SHP77 treated with DMSO at 0.1 percent for 48 hours (cell line): ENCODE data around the gene PIP5K1A.
"Not testable (repeated sequence)": the region's sequence is repeated elsewhere in the genome, so short reads cannot be mapped to it uniquely, and the experiment has no call there.

Experiments used
- DNase-seq: peaks from one replicate; lab custom pipeline; 2025; lab: John Stamatoyannopoulos, UW

Gene PIP5K1A

GRCh38 chr1:151198254-151199127 lies at the start of gene PIP5K1A:
Gene PIP5K1A (plus strand): TSS chr1:151198552. CDS start chr1:151198997, 445 bp downstream.
- peak; percentile 99 for DNase-seq

- no peak for DNase-seq
Measured at GRCh38 chr1:151156515-151156819, 41.9 kb upstream of the PIP5K1A start, which contains the start of gene TNFAIP8L2. Gene TNFAIP8L2 (plus strand): TSS chr1:151156649. CDS start chr1:151158698, 2,049 bp downstream.

DNA sequence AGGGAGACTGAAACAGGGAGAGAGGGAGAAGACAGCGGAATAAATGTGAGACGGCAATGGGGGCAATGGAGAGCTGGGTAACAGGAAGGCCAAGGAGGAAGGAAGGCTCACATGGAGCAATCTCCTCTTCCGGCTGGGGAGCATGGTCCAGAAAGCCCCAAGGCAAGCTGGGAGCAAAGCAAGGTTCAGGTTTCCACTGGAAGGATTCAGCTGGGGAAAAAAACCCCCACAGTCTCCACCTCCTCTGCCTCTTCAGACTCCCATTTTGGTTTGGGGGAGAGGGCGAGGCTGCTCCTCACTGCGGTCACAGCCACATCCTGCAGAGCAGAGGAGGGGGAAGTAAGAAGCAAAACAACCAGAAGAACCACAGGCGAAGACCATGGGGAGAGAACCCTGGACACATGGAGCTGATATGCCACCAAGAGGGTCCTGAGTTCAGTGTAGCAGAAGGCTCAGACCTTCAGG lies 41.3 kb upstream of the PIP5K1A start:
- no peak for DNase-seq

DNA sequence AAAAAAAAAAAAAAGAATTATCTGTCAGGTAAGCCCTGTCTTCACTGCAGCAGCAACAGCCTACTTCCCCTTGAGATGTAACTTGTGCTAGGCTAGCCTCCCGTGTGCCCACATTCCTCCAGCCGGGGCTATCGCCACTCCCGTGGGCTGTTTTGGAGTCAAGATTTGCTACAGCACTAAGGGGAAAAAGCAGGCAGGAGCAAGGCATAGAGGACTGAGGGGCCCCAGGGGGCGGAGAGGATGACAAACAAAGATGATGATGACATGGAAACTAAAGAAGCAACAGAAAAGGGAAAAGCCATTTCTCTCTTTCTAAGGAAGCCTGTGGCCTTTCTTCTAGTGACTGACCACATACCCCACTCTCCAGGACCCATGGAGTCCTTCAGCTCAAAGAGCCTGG lies 40.0 kb upstream of the PIP5K1A start:
- no peak for DNase-seq

DNA sequence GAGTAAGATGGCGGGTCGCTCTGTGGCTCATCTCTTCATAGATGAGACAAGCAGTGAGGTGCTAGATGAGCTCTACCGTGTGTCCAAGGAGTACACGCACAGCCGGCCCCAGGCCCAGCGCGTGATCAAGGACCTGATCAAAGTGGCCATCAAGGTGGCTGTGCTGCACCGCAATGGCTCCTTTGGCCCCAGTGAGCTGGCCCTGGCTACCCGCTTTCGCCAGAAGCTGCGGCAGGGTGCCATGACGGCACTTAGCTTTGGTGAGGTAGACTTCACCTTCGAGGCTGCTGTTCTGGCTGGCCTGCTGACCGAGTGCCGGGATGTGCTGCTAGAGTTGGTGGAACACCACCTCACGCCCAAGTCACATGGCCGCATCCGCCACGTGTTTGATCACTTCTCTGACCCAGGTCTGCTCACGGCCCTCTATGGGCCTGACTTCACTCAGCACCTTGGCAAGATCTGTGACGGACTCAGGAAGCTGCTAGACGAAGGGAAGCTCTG lies 39.6 kb upstream of the PIP5K1A start:
- no peak for DNase-seq

DNA sequence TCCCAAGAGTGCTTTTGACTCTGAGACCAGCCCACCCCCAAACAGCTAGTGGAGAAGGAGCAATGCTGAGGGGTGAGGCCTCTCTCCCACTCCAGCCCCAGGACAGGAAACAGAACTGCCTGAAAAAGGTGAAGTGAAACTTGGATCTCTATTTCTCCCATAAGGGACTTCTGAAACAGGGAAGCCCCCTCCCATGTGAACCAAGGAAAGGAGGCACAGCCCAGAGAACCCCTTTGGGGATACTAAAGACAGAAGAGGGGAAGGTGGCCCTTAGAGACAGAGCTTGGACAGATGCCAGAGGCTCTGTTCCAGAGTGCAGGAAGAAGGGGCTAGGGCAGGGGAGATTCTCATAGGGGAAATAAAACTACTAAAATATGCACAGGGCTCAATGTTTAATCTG lies 39.0 kb upstream of the PIP5K1A start:
- DNase-seq = no peak

DNA sequence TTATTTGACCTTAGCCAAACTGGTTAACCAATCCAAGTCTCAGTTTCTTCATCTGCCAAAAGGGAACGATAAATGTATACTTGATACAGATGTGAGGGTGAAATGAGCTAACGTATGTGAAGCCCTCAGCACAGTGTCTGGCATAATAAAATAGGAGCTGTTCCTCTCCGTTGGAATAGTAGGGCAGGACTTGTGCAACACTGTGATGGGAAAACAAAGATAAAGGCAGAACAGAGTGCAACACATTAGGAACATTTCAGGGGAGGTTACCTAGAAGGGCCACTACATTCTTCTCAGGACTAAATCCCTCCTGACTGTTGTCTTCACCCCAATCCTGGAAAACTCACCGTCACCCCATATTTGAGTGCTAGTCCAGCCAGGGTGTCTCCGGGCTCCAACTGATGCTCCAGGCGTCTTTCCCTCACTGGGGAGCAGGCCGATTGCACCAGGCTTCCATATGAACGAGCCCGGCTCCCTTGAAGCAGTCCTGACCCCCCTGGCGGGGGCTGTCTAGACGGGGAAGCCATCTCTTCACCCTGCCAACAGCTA lies 33.5 kb upstream of the PIP5K1A start:
- no peak for DNase-seq

- DNase-seq = peak; percentile 31
Measured at GRCh38 chr1:151165281-151165737, 33.0 kb upstream of the PIP5K1A start.

- peak; percentile 99 for DNase-seq
Measured at GRCh38 chr1:151165738-151166504, 32.4 kb upstream of the PIP5K1A start, which contains the start of the genes LYSMD1 and SCNM1. Gene LYSMD1 (minus strand): TSS chr1:151165902. CDS start chr1:151165258, 644 bp downstream. Gene SCNM1 (plus strand): TSS chr1:151166144. CDS start chr1:151166153, 9 bp downstream.

DNA sequence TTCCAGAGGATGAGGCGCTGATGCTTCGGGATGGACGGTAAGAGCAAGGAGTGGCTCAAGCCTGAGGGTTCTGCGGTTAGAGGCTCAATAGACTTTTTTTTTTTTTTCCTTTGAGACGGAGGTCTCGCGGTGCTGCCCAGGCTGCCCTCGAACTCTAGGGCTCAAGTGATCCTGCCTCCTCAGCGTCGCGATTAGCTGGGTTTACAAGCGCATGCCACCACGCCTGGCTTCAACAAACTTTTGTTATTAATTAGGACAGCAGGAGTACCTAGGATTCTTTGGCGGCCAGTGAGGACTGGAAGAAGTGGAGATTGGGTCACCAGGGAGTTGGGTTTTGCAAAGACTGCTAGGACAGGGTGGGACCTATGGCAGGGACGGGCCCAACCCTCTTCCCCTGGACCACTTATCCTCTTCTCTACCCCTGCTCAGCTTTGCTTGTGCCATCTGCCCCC lies 31.8 kb upstream of the PIP5K1A start:
- DNase-seq = no peak

- DNase-seq = no peak
Measured at GRCh38 chr1:151167116-151167515, 31.2 kb upstream of the PIP5K1A start.

GRCh38 chr1:151171190-151171589 lies 27.2 kb upstream of the PIP5K1A start:
- no peak for DNase-seq

GRCh38 chr1:151175041-151175741 lies 23.2 kb upstream of the PIP5K1A start:
- no peak for DNase-seq

GRCh38 chr1:151175863-151176262 lies 22.5 kb upstream of the PIP5K1A start, which contains the start of gene TMOD4:
Gene TMOD4 (minus strand): TSS chr1:151175981. CDS start chr1:151174875, 1,106 bp downstream.
- DNase-seq = no peak

- DNase-seq = no peak
Measured at GRCh38 chr1:151176514-151177045, 21.8 kb upstream of the PIP5K1A start.

- no peak for DNase-seq
Measured at GRCh38 chr1:151184211-151184610, 14.1 kb upstream of the PIP5K1A start.

GRCh38 chr1:151187205-151187604 lies 11.1 kb upstream of the PIP5K1A start:
- DNase-seq = no peak

- DNase-seq = not testable (repeated sequence)
Measured at GRCh38 chr1:151188667-151189066, 9.7 kb upstream of the PIP5K1A start.

DNA sequence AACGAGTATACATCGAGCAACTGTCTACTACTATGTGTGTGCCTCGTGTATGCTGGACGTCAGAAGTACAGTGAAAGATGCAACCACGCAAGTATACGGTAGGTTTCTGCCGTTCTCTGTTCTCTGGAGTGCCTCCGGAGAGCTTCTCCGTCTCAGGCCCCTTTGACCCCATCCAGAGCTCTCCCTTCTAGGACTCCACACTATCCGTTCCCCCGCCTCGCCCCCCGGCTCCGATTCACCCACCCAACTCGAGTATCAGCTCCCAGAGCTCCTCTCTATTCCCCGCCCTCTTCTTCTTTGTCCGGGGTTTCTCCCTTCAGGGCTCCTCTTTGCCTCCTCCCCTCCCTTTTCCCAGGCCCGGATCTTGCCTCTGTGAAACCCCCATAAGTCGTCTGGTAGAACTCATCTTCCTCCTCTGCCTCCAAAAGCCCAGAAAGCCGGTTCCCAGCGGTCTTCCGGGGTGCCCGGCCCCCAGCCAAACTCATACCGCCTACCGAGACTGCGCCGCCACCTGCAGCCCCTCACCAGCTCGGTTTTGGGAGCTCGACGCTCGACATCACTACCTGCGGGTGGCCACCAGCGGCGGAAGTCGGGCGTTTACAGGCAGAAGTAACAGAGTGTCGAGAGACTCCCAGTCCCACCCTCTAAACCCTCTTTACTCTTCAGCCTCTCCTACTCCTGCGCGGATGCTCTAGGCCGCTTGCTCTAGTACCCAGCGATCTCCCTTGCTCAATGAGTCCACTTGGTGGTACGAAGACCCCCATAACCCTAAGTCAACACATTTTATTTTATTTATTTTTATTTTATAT lies 8.5 kb upstream of the PIP5K1A start, which contains the start of gene VPS72:
TSS of gene VPS72 (minus strand) at position 561 of the 809 bp plus-strand sequence. CDS start at position 485, 76 bp downstream.
- peak; percentile 99 for DNase-seq

- DNase-seq = no peak
Measured at GRCh38 chr1:151192047-151192446, 6.3 kb upstream of the PIP5K1A start.
